Naive thymus-derived CD4-positive, alpha-beta T cell (primary cell): ENCODE data around the gene PCNX2. TPM values are rescaled to one million over a fixed set of nuclear protein-coding genes. Genes with fewer than 3 reads are reported as not detected.

Experiments
- ATAC-seq: fragments of 150-1000 bp; cut with Tn5 transposase; 2 replicates; pipeline ENCODE4 v1.10.0; 2021; ENCODE audit warnings: mild to moderate bottlenecking, moderate library complexity
- CTCF ChIA-PET: fragments of 350-600 bp; sonication (Branson Sonifier 250); formaldehyde crosslinking; loops from one replicate; lab custom pipeline; 2021; ENCODE audit warnings: antibody characterized with exemption; lab: Charles Lee
- POLR2A ChIA-PET: fragments of 350-600 bp; sonication (Branson Sonifier 250); formaldehyde crosslinking; loops from one replicate; lab custom pipeline; 2021; ENCODE audit warnings: antibody characterized with exemption, inconsistent platforms; lab: Charles Lee
- DNase-seq, 9 donors: peaks; one replicate each; pipeline versions ENCODE4 v3.0.0 to v3.0.0-alpha.2; 2020 to 2022; ENCODE audit warnings: mixed read lengths in 1 of 9
- H3K27ac ChIP-seq: one replicate; pipeline ENCODE4 v1.7.0; 2013; ENCODE audit warnings: mild to moderate bottlenecking, low read depth, low read length, moderate library complexity
- H3K27me3 ChIP-seq, 2 donors: one replicate each; pipeline ENCODE4 v1.7.0; 2013; ENCODE audit warnings: low read length in 2 of 2, mild to moderate bottlenecking in 2 of 2, moderate library complexity in 2 of 2; ENCODE audit not compliant: control insufficient read depth in 2 of 2, insufficient read depth in 2 of 2
- H3K36me3 ChIP-seq, 3 experiments: 1 replicate in 2 of 3; 2 replicates in 1 of 3; pipeline ENCODE4 v1.7.0; 2013; ENCODE audit warnings: low read length in 3 of 3, mild to moderate bottlenecking in 3 of 3, moderate library complexity in 1 of 3; ENCODE audit not compliant: insufficient read depth in 3 of 3, control insufficient read depth in 2 of 3
- H3K4me1 ChIP-seq, 2 donors: one replicate each; pipeline ENCODE4 v1.7.0; 2013; ENCODE audit warnings: low read length in 2 of 2, mild to moderate bottlenecking in 2 of 2, moderate library complexity in 1 of 2; ENCODE audit not compliant: control insufficient read depth in 2 of 2, insufficient read depth in 2 of 2
- H3K4me3 ChIP-seq: 2 replicates; pipeline ENCODE4 v1.7.0; 2013; ENCODE audit warnings: mild to moderate bottlenecking, low read length
- H3K9me3 ChIP-seq, 3 experiments: 1 replicate in 2 of 3; 2 replicates in 1 of 3; pipeline ENCODE4 v1.7.0; 2013; ENCODE audit warnings: low read length in 3 of 3; ENCODE audit not compliant: control insufficient read depth in 2 of 3
- H3K27ac Mint-ChIP-seq, 9 donors: one replicate each; pipeline ENCODE4 v1.8.0; 2020 to 2022; ENCODE audit warnings: mixed read lengths in 9 of 9, mild to moderate bottlenecking in 8 of 9, moderate library complexity in 5 of 9, inconsistent platforms in 2 of 9
- H3K27me3 Mint-ChIP-seq, 5 donors: one replicate each; pipeline ENCODE4 v1.8.0; 2021 to 2022; ENCODE audit warnings: mixed read lengths in 5 of 5, mild to moderate bottlenecking in 1 of 5
- H3K36me3 Mint-ChIP-seq, 5 donors: one replicate each; pipeline ENCODE4 v1.8.0; 2020 to 2022; ENCODE audit warnings: mixed read lengths in 5 of 5, mild to moderate bottlenecking in 3 of 5, inconsistent platforms in 1 of 5
- H3K4me1 Mint-ChIP-seq, 7 donors: one replicate each; pipeline ENCODE4 v1.8.0; 2020 to 2022; ENCODE audit warnings: mixed read lengths in 7 of 7, mild to moderate bottlenecking in 3 of 7, inconsistent platforms in 1 of 7
- H3K4me3 Mint-ChIP-seq, 10 donors: one replicate each; pipeline ENCODE4 v1.8.0; 2020 to 2022; ENCODE audit warnings: mild to moderate bottlenecking in 10 of 10, mixed read lengths in 10 of 10, moderate library complexity in 6 of 10, inconsistent platforms in 2 of 10
- H3K9me3 Mint-ChIP-seq, 11 donors: one replicate each; pipeline ENCODE4 v1.8.0; 2020 to 2022; ENCODE audit warnings: mixed read lengths in 11 of 11, mild to moderate bottlenecking in 4 of 11, inconsistent platforms in 1 of 11, moderate library complexity in 1 of 11
- intact Hi-C, 2 donors: fragments of 100-400 bp; cut with micrococcal nuclease; formaldehyde crosslinking; loops; one replicate each; pipeline ENCODE4 v1.15.1; 2023
- polyA plus RNA-seq, 2 donors: library from polyadenylated mRNA; unstranded; fragments of 300-500 nt; fragmentation: Illumina TruSeq; gene quantifications; one replicate each; pipeline ENCODE4 v1.2.3, GENCODE V29; 2021
- total RNA-seq, 6 experiments: library from RNA in 5 of 6; stranded (reverse) in 5 of 6; gene quantifications; 1 replicate in 5 of 6; 2 replicates in 1 of 6; pipeline ENCODE4 v1.2.3 and lab custom pipeline; 2021 to 2026

Gene PCNX2
- total and polyA plus RNA-seq, 7 experiments from 2014 or later: 4.1 to 61.8 (median 45.1) TPM

- Histone ChIP-seq H3K9me3 (no peaks in the 10 kb centered on the region), H3K4me1 (no peaks in the 10 kb centered on the region), H3K27ac (no peak overlapping the region), H3K4me3 (no peak overlapping the region), H3K27me3 (no peaks in the 10 kb centered on the region), H3K36me3 (peaks cover 0 to 4% (median 0%) of the 10 kb centered on the region in 3 experiments)
- Mint-ChIP-seq H3K36me3 (peaks cover 6 to 71% (median 55%) of the 10 kb centered on the region in 5 donors), H3K4me1 (peaks cover 0 to 7% (median 0%) of the 10 kb centered on the region in 7 donors), H3K4me3 (no peak overlapping the region), H3K27ac (no peak overlapping the region), H3K27me3 (no peaks in the 10 kb centered on the region), H3K9me3 (peaks cover 0 to 11% (median 0%) of the 10 kb centered on the region in 11 donors)
- intact Hi-C loops: no loop called here
- DNase-seq: no peak
- no peak for ATAC-seq
- CTCF ChIA-PET: interaction anchor here (0.6 kb wide), 1 partner anchor 27 kb away, joined by 3 read pairs; no protein-coding TSS in a partner anchor
- POLR2A ChIA-PET: no interaction called here
Measured at GRCh38 chr1:233107130-233107660, 188.3 kb downstream of the PCNX2 start.

DNA sequence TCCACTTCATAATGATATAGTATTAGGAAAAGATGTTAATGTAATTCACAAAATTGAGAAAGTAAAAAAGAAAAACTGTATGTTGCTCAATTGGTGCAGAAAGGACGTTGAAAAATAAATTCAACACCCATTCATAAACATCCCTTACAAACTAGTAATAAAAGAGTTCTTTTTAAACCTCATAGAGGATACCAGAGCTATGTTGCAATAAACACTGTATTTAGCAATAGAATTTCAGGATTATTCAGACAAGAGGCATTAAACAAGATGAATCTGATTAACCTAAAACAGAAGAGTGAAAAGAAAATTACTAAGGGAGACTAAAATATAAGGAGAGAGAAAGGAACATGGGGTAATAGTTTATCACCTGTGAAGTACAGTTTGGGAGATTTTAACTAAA lies 190.3 kb downstream of the PCNX2 start:
- Histone ChIP-seq H3K9me3 (no peaks in the 10 kb centered on the region), H3K27me3 (no peaks in the 10 kb centered on the region), H3K4me3 (no peak overlapping the region), H3K4me1 (no peaks in the 10 kb centered on the region), H3K27ac (no peak overlapping the region), H3K36me3 (peaks cover 0 to 4% (median 0%) of the 10 kb centered on the region in 3 experiments)
- ChIA-PET CTCF (no interaction called here), POLR2A (no interaction called here)
- DNase-seq (no peak), ATAC-seq (no peak)
- no peaks in the 10 kb centered on the region for H3K27me3 Mint-ChIP-seq
- peaks cover 0 to 11% (median 0%) of the 10 kb centered on the region in 11 donors for H3K9me3 Mint-ChIP-seq
- peaks cover 0 to 4% (median 0%) of the 10 kb centered on the region in 7 donors for H3K4me1 Mint-ChIP-seq
- peaks cover 10 to 67% (median 45%) of the 10 kb centered on the region in 5 donors for H3K36me3 Mint-ChIP-seq
- intact Hi-C loops: no loop called here
- no peak overlapping the region for H3K27ac Mint-ChIP-seq
- no peak overlapping the region for H3K4me3 Mint-ChIP-seq

DNA sequence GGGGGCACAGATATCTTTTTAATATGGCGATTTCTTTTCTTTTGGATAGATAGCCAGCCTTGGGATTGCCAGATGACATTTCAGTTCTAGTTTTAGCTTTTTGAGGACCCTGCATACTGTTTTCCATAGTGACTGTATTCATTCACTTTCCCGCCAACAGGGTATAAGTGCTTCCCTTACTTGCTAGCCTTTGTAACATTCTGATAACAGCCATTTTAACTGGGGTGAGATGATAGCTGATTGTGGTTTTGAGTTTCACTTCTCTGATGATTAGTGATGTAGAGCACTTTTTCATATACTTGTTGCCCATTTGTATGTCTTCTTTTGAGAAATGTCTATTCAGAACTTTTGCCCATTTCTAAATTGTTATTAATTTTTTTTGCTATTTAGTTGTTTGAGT lies 193.2 kb downstream of the PCNX2 start:
- DNase-seq (no peak), ATAC-seq (no peak)
- H3K4me1 ChIP-seq: no peaks in the 10 kb centered on the region
- intact Hi-C loops: no loop called here
- Mint-ChIP-seq H3K9me3 (peaks cover 0 to 11% (median 0%) of the 10 kb centered on the region in 11 donors), H3K4me3 (no peak overlapping the region), H3K36me3 (peaks cover 10 to 60% (median 33%) of the 10 kb centered on the region in 5 donors), H3K4me1 (peaks cover 0 to 11% (median 0%) of the 10 kb centered on the region in 7 donors), H3K27ac (no peak overlapping the region), H3K27me3 (no peaks in the 10 kb centered on the region)
- CTCF ChIA-PET: no interaction called here
- no peak overlapping the region for H3K27ac ChIP-seq
- H3K4me3 ChIP-seq: no peak overlapping the region
- H3K36me3 ChIP-seq: no peaks in the 10 kb centered on the region
- POLR2A ChIA-PET: interaction anchor here (0.7 kb wide), 1 partner anchor 9 kb away, joined by 3 read pairs; no protein-coding TSS in a partner anchor
- no peaks in the 10 kb centered on the region for H3K27me3 ChIP-seq
- H3K9me3 ChIP-seq: no peaks in the 10 kb centered on the region

DNA sequence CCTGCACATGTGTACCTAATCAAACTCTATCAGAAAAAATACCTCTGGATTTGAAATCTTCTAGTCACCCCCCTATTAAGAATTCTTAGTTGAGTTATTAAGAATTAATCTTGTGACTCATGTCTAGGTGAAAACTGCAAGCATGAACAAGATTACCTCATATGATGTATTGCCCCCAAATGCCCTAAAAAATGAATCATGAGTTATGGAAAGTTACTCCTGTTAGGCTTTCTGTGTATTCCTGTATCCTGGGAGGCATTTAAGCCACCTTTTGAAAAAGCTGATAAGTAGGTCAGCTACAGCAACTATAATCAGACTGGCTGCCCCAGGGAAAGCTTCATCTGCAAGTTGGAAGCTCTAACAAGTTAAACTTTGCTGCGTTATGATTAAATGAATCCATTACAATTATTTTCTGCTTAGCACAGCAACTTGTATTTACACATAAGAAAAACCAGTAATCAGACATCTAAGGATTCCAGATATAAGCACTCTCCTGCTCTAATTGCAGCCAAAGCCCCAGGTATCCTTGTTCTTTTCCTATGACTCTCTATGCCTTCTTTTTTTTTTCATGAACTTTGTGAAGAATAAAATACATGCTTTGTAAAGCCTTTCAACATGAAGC lies 197.5 kb downstream of the PCNX2 start:
- Histone ChIP-seq H3K4me1 (no peaks in the 10 kb centered on the region), H3K27ac (no peak overlapping the region), H3K9me3 (no peaks in the 10 kb centered on the region), H3K36me3 (peaks cover 0 to 4% (median 0%) of the 10 kb centered on the region in 3 experiments), H3K27me3 (no peaks in the 10 kb centered on the region), H3K4me3 (no peak overlapping the region)
- H3K36me3 Mint-ChIP-seq: peaks cover 12 to 59% (median 30%) of the 10 kb centered on the region in 5 donors
- peaks cover 0 to 1% (median 0%) of the 10 kb centered on the region in 11 donors for H3K9me3 Mint-ChIP-seq
- peaks cover 0 to 16% (median 6%) of the 10 kb centered on the region in 7 donors for H3K4me1 Mint-ChIP-seq
- DNase-seq (no peak), ATAC-seq (no peak)
- ChIA-PET POLR2A (no interaction called here), CTCF (no interaction called here)
- no peak overlapping the region for H3K27ac Mint-ChIP-seq
- intact Hi-C loops: no loop called here
- H3K4me3 Mint-ChIP-seq: no peak overlapping the region
- no peaks in the 10 kb centered on the region for H3K27me3 Mint-ChIP-seq

GRCh38 chr1:233097546-233097945 lies 198.0 kb downstream of the PCNX2 start:
- Histone ChIP-seq H3K36me3 (peaks cover 0 to 4% (median 0%) of the 10 kb centered on the region in 3 experiments), H3K27ac (no peak overlapping the region), H3K27me3 (no peaks in the 10 kb centered on the region), H3K4me3 (no peak overlapping the region), H3K9me3 (no peaks in the 10 kb centered on the region), H3K4me1 (no peaks in the 10 kb centered on the region)
- ChIA-PET POLR2A (interaction anchor here (0.7 kb wide), 1 partner anchor 117 kb away, joined by 3 read pairs; no protein-coding TSS in a partner anchor), CTCF (no interaction called here)
- H3K36me3 Mint-ChIP-seq: peaks cover 12 to 57% (median 29%) of the 10 kb centered on the region in 5 donors
- no peaks in the 10 kb centered on the region for H3K27me3 Mint-ChIP-seq
- H3K9me3 Mint-ChIP-seq: peaks cover 0 to 1% (median 0%) of the 10 kb centered on the region in 11 donors
- H3K4me3 Mint-ChIP-seq: no peak overlapping the region
- H3K27ac Mint-ChIP-seq: no peak overlapping the region
- peaks cover 0 to 16% (median 7%) of the 10 kb centered on the region in 7 donors for H3K4me1 Mint-ChIP-seq
- DNase-seq: no peak
- intact Hi-C loops: no loop called here
- ATAC-seq: no peak

GRCh38 chr1:233094691-233095090 lies 200.8 kb downstream of the PCNX2 start:
- peaks cover 0 to 4% (median 0%) of the 10 kb centered on the region in 3 experiments for H3K36me3 ChIP-seq
- no peak overlapping the region for H3K27ac ChIP-seq
- H3K4me3 ChIP-seq: no peak overlapping the region
- Mint-ChIP-seq H3K4me1 (peaks cover 5 to 20% (median 14%) of the 10 kb centered on the region in 7 donors), H3K4me3 (no peak overlapping the region), H3K9me3 (peaks cover 0 to 1% (median 0%) of the 10 kb centered on the region in 11 donors), H3K36me3 (peaks cover 7 to 64% (median 38%) of the 10 kb centered on the region in 5 donors), H3K27me3 (no peaks in the 10 kb centered on the region), H3K27ac (no peak overlapping the region)
- ATAC-seq: no peak
- POLR2A ChIA-PET: no interaction called here
- H3K4me1 ChIP-seq: no peaks in the 10 kb centered on the region
- intact Hi-C loops: no loop called here
- H3K27me3 ChIP-seq: no peaks in the 10 kb centered on the region
- no peaks in the 10 kb centered on the region for H3K9me3 ChIP-seq
- CTCF ChIA-PET: no interaction called here
- no peak for DNase-seq
